HG02571 (cell line): ENCODE results near the gene TET2.

ENCODE experiments used
- ATAC-seq: cut with Tn5 transposase; IDR thresholded peaks from one replicate; pipeline ENCODE4 v1.9.1; 2021; ENCODE audit warnings: mild to moderate bottlenecking, moderate library complexity; ENCODE audit not compliant: unreplicated experiment

The TET2 gene

GRCh38 chr4:105181259-105181658 is 34.6 kb downstream of the TET2 start:
- no peak for ATAC-seq

- no peak for ATAC-seq
Measured at GRCh38 chr4:105182211-105182610, 35.5 kb downstream of the TET2 start.

- no peak for ATAC-seq
Measured at GRCh38 chr4:105184316-105184980, 37.8 kb downstream of the TET2 start.

- no peak for ATAC-seq
Measured at GRCh38 chr4:105186701-105187161, 40.1 kb downstream of the TET2 start.

GRCh38 chr4:105189855-105190650 is 43.4 kb downstream of the TET2 start:
- ATAC-seq = no peak

GRCh38 chr4:105191621-105192210 is 45.0 kb downstream of the TET2 start:
- ATAC-seq = peak; percentile 62

GRCh38 chr4:105192474-105192873 is 45.8 kb downstream of the TET2 start:
- no peak for ATAC-seq

GRCh38 chr4:105192910-105193309 is 46.2 kb downstream of the TET2 start:
- no peak for ATAC-seq

GRCh38 chr4:105193536-105193935 is 46.9 kb downstream of the TET2 start:
- no peak for ATAC-seq

- peak; percentile 82 for ATAC-seq
Measured at GRCh38 chr4:105194328-105195231, 47.9 kb downstream of the TET2 start.

- no peak for ATAC-seq
Measured at GRCh38 chr4:105196523-105197145, 50.0 kb downstream of the TET2 start.

GRCh38 chr4:105197777-105198176 is 51.1 kb downstream of the TET2 start:
- no peak for ATAC-seq

GRCh38 chr4:105198541-105198940 is 51.9 kb downstream of the TET2 start:
- no peak for ATAC-seq

GRCh38 chr4:105206214-105206613 is 59.5 kb downstream of the TET2 start:
- no peak for ATAC-seq

GRCh38 chr4:105207386-105207785 is 60.7 kb downstream of the TET2 start:
- ATAC-seq = no peak

GRCh38 chr4:105208561-105208960 is 61.9 kb downstream of the TET2 start:
- ATAC-seq = no peak

- no peak for ATAC-seq
Measured at GRCh38 chr4:105210916-105211315, 64.2 kb downstream of the TET2 start.

GRCh38 chr4:105215609-105216313 is 69.1 kb downstream of the TET2 start:
- peak; percentile 46 for ATAC-seq

GRCh38 chr4:105225500-105225899 is 78.8 kb downstream of the TET2 start:
- ATAC-seq = no peak

- ATAC-seq = no peak
Measured at GRCh38 chr4:105227054-105227453, 80.4 kb downstream of the TET2 start.
